Dedifferentiated amniotic fluid mesenchymal stem cell (primary cell): ENCODE data around the gene CDKN2AIP.
"Not testable (repeated sequence)": the region's sequence is repeated elsewhere in the genome, so short reads cannot be mapped to it uniquely, and the experiment has no call there.

Experiments
- DNase-seq: peaks from one replicate; pipeline ENCODE4 v3.0.0-alpha.2; 2016; ENCODE audit errors: extremely low spot score

CDKN2AIP gene

DNA sequence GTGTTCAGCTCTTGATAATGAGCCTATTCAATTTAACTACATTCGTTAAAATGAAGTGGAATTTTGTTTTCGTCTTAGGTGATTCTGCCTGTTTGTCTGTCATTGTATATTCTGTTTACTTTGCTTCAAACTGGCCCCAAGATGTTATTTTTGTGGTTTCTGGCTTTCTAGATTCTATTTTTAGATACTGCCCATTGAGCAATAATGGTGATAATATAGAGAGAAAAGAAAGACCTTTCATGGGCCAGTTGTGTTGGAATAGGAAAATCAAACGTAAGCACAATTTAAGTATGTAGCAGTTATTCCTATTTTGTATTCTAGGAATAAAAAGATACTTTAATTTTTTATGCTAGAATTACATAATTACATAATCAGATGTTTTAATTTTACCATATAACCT is 4.0 kb downstream of the CDKN2AIP start:
- DNase-seq, result no peak

DNA sequence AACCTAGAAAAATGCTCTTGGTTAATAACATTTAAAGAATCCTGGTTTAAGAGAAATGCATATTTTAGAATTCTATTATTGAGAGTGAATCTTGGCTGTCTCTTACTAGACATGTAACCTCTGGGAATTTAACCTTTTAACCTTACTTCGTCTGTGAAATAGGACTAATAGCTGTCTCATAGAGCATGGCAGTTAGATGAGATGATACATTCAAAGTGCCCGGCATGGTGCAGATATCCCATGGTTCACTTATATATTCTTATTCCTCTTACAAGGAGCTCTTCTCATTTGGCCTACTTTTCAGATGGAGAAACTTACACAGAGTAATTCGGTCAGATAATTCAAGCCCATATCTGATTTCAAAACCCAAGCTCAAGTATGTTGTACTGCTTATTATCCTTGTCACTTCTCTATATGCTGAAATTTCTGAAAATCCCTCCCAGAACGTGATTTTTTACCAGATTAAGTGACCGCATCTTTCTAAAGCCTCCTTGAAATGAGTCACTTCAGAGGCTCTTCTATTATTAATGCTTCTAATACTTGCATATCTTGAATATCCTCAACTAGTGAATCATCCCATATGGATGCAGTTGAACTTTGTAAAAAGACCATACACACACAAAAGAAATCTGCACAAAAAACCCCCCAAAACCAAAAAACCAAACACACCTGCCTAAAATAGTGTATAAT is 4.9 kb downstream of the CDKN2AIP start:
- DNase-seq, result no peak

DNA sequence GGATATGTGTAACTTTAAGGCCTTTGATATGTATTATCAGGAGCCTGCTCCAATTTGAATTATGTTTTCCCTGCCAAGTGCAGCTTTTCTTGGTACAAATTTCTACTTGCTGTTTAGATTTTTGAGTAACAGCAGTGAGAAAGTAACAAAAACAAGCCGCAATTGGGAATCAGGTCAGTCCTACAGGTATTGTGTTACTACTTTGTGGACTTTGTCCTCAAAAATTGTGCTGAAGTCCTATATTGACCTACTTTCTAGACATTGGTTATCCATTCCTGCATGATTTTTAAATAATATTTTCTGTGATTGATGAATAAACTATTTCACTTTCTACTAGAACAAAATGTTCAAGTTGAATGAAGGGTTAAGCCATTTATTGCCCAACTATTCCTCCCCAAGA is 5.7 kb downstream of the CDKN2AIP start:
- no peak for DNase-seq

GRCh38 chr4:183455431-183456195 is 11.2 kb downstream of the CDKN2AIP start:
- no peak for DNase-seq

- DNase-seq, result no peak
These were observed 13.6 kb downstream of the CDKN2AIP start for GRCh38 chr4:183458005-183458404.

DNA sequence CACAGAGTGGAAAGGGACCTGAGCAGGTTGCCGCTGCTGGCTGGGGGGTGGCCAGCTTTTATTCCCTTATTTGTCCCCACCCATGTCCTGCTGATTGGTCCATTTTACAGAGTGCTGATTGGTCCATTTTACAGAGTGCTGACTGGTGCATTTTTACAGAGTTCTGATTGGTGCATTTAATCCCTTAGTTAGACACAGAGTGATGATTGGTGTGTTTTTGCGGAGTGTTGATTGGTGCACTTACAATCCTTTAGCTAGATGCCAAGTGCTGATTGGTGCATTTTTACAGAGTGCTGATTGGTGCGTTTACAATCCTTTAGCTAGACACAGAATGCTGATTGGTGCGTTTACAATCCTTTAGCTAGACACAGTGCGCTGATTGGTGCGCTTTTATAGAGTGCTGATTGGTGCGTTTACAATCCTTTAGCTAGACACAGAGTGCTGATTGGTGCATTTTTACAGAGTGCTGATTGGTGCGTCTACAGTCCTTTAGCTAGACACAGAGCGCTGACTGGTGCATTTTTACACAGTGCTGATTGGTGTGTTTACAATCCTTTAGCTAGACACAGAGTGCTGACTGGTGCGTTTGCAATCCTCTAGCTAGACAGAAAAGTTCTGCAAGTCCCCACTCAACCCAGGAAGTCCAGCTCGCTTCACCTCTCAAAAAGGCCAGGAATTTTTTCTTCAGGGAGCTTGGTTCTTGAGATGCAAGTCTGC is 19.6 kb downstream of the CDKN2AIP start:
- DNase-seq, result not testable (repeated sequence)

- not testable (repeated sequence) for DNase-seq
These were observed 21.4 kb downstream of the CDKN2AIP start for GRCh38 chr4:183465879-183466278.

DNA sequence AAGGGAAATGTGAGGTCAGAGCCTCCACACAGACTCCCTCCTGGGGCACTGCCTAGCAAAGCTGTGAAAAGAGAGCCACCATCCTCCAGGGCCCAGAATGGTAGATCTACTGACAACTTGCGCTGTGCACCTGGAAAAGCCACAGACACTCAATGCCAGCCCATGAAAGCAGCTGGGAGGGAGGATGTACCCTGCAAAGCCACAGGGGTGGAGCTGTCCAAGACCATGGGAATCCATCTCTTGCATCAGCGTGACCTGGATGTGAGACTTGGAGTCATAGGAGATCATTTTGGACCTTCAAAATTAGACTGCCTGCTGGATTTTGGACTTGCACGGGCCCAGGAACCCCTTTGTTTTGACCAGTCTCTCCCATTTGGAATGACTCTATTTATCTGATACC is 22.8 kb downstream of the CDKN2AIP start:
- no peak for DNase-seq

DNA sequence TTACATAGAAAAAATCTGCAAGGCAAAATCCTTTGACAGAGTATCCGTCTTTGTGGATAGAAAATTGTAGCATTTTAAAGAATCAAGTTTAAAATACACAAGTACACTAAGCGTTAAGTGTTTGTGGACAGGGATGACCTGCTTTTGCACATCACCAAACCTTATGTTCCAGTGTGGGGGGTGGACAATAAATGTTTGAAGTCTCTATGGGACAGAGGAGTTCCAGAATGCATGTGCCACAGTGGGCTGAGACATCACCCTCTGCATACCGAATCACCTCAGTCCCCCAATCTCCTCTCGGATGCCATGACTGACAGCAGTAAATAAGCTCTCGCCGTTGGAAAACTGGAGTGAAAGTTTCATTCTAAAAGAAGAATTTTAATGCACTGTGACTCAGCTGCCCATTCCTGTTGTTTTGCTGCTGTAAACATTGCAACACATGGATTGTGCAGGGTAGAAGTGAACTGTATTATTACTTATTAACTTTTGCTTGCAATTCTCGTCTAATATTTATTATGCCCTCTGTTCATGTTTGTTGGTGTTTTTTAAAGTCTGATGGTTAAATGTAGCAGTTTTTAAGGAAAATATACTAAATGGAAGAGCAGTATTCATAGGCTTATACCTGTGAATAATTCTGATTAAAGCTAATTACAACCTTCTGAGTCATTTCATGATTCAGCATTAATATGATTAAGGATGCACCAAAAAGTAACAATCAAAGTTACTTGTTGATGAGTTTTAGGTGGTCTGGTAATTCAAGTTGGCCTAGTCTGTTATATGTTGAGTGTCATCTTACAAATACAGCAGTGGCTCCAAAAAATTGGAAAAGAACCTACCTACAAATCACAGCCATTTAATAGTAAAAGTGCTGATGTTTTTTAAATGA is 24.0 kb downstream of the CDKN2AIP start:
- no peak for DNase-seq

DNA sequence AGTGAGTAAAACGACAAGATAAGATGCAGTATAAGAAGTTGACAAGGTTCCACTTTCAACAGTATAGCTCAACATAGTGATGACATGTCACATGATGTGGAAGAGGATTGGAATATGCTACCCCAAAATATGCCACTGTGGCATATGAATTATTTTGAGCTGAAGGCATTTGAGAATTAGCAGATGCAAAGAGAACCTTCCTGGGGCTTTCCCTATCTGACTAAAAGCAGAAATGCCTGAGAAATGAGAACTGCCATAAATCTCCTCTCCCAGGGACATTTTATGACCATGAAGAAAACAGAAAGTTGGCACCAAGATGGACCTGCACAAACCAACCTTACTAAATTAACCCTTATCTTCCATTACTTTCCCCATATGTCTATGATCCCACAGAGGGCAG is 24.8 kb downstream of the CDKN2AIP start:
- DNase-seq, result no peak

- no peak for DNase-seq
These were observed 25.5 kb downstream of the CDKN2AIP start for GRCh38 chr4:183469936-183470335.

DNA sequence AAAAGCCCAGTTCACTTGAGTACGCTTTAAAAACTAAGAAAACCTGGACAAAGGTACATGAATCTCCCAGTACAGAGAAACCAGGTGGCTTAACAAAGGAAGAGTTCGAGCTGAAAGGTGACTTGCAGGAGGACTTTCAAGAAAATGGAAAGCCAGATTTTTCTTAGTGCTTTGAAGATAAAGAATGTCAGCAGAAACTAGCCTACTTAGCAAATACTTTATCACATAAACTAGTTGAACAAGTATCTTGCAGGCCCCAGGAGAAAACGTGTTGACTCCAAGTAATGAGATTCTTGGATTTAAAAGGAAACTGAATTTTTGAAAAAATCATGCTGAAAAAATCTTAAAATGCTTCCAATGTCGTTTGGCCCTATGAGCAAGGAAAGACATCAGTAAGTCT is 26.4 kb downstream of the CDKN2AIP start:
- no peak for DNase-seq

DNA sequence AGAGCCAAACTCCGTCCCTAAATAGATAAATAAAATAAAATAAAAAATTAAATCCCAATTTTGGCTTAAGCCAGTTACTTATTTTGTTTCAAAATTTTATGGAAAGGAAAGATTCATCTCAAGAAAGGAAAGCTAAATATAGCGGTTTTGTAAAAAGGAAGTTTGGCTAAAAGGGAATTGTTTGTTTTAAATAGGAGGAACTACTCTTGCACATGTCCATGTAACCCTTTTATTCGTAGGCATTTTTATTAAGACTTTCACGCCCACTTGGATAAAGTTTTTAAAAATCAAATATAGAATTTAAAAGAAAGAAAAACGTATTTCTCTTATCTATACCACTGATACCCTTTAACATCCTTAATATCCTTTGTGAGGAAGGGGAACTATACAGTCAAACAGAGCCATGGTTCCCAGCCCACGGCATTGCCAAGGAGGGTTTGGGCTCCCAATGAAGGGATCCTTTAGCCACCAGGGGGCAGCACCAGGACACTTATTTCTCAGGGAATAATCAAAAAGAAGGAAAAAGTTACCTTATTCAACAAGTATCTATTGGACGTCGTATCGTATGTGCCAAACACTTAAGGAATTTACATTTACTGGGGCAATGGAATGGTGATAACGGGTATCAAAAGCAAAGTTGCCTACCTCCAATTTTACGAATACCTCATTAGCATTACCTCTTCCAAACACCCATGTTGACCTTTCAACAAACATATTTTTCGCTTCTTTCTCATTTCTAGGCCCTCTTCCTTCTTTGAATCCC is 27.7 kb downstream of the CDKN2AIP start:
- DNase-seq, result peak; percentile 85

DNA sequence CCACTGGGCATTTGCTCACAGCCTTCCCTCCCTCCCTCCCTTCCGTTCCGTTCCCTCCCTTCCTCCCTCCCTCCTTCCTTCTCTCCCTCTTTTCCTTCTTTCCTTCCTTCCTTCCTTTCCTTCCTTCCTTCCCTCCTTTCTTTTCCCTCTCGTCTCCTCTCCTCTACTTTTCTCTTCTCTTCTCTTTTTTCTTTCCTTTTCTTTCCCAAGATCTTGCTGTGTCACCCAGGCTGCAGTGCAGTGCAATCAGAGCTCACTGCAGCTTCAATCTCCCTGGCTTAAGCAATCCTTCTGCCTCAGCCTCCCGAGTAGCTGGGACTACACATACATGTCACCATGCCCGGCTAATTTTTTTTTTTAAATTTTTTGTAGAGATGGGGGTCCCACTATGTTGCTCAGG is 33.7 kb downstream of the CDKN2AIP start:
- no peak for DNase-seq

DNA sequence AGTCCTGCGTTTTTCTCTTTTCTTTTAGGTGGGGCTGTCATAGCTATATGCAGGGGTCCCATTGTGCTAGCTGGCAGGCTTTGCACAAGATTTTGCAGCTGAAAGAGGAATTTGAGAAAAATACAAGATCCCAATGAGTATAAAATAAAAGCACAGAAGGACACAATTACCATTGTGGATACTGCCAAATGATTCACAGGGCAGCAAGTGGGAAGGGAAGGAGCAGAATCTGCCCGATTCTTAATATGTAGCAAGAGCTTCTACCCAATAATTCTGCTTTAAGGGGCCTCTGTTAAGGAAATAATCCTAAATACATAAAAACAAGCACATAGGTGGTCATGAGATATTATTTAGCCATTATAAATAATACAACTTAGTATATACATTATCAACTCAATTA is 34.5 kb downstream of the CDKN2AIP start:
- no peak for DNase-seq

GRCh38 chr4:183482515-183483095 is 38.2 kb downstream of the CDKN2AIP start:
- DNase-seq, result not testable (repeated sequence)

GRCh38 chr4:183483997-183484396 is 39.6 kb downstream of the CDKN2AIP start:
- no peak for DNase-seq

GRCh38 chr4:183485411-183486160 is 41.1 kb downstream of the CDKN2AIP start:
- no peak for DNase-seq

GRCh38 chr4:183492791-183493222 is 48.4 kb downstream of the CDKN2AIP start:
- DNase-seq, result peak; percentile 88

DNA sequence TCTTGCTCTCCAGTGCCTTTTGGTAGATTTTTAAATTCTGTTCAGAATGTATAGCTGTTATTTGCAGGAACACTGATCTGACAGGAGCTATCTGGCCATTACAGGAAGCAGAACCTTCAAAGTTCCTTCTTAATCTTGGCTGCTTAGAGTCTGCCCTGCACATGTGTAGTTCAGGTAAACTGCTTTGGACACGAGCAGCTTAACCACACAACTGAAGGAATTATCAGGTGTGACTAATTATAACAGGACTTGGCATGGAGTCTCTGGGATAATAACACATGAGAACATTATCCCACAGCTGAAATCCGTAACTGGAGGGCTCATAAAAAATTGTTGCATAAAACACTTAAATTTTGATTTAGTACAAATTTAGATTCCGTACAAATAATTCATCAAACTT is 48.8 kb downstream of the CDKN2AIP start:
- no peak for DNase-seq
